GM21367 (cell line): ENCODE data around the gene SSTR4.

Experiments used
- ATAC-seq: cut with Tn5 transposase; IDR thresholded peaks from one replicate; pipeline ENCODE4 v1.9.1; 2021; ENCODE audit not compliant: unreplicated experiment

SSTR4 gene

GRCh38 chr20:23084282-23084844, 49.3 kb downstream of the SSTR4 start:
- no peak for ATAC-seq

- ATAC-seq = no peak
Measured at GRCh38 chr20:23084845-23085365, 49.8 kb downstream of the SSTR4 start.

- no peak for ATAC-seq
Measured at GRCh38 chr20:23085436-23086055, 50.4 kb downstream of the SSTR4 start.

- ATAC-seq = no peak
Measured at GRCh38 chr20:23086056-23086566, 51.0 kb downstream of the SSTR4 start, which contains the start of gene CD93. TSS of gene CD93 (minus strand) at chr20:23086324. CDS start at chr20:23086192, 132 bp downstream.

- ATAC-seq = no peak
Measured at GRCh38 chr20:23086931-23087411, 51.9 kb downstream of the SSTR4 start.

- ATAC-seq = no peak
Measured at GRCh38 chr20:23087587-23088251, 52.6 kb downstream of the SSTR4 start.
